Measurements from ENCODE around the gene JPH2.

JPH2 gene

GRCh38 chr20:44104798-44105517 lies 82.0 kb downstream of the JPH2 start:
- DNase-seq (ENCODE audit: low read depth in 2 of 2, low spot score in 1 of 2), result no peak

GRCh38 chr20:44102582-44102981 lies 84.4 kb downstream of the JPH2 start:
- no peak for DNase-seq (ENCODE audit: low read depth in 2 of 2, low spot score in 1 of 2)

GRCh38 chr20:44099832-44100231 lies 87.2 kb downstream of the JPH2 start:
- DNase-seq (ENCODE audit: low read depth in 2 of 2, low spot score in 1 of 2), result no peak

DNA sequence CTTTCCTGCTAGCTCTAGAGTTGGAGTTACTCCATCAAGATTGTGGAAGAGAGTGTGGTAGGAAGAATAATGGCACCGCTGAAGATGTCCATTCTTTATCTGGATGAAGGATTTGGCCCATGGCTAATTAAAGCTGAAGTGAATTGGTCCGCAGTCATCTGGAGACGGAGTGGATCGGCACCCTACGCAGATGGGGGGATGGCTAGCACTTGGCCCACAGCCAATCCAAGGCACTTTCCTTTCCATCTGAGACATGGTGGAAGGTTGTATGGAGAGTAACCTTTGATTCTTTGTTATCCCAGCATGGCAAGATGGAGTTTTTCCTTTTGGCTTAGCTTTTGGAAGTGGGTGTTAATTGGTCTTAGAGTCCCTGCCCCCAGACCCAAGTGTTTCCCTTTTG lies 88.3 kb downstream of the JPH2 start:
- DNase-seq (ENCODE audit: low read depth in 2 of 2, low spot score in 1 of 2), result no peak

DNA sequence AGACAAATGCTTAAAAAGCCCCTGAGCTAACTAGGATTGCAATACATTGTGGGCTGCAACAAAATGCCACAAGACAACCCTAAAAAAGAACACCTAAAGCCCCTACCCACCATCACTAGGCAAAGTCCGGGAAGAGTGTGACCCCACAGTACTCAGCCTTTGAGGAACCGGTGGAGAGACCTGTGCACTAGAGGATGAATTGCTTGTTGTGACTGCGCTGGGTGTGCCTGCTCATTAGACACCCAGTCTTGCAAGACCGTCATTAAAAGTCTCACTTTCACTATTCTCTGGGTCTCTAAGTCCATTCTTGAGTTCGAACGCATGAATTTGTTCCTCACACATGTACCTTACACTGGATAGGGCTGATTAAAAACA lies 88.7 kb downstream of the JPH2 start:
- no peak for DNase-seq (ENCODE audit: low read depth in 2 of 2, low spot score in 1 of 2)

- DNase-seq (ENCODE audit: low read depth in 2 of 2, low spot score in 1 of 2), result no peak
Observed at GRCh38 chr20:44097521-44098255, 89.3 kb downstream of the JPH2 start.

GRCh38 chr20:44095831-44096230 lies 91.2 kb downstream of the JPH2 start:
- no peak for DNase-seq (ENCODE audit: low read depth in 2 of 2, low spot score in 1 of 2)

DNA sequence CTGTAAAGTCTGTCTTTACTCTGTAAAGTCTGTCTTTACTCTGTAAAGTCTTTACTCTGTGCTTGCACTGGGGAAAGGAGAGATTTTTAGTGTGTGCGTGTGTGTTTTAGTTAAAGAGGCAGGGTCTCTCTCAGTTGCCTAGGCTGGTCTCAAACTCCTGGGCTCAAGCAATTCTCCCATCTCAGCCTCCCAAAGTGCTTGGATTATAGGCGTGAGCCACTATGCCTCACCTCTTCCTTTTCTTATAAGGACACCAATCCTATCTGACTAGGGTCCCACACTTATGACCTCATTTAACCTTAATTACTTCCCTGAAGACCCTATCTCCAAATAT lies 93.8 kb downstream of the JPH2 start:
- DNase-seq (ENCODE audit: low read depth in 2 of 2, low spot score in 1 of 2), result no peak

DNA sequence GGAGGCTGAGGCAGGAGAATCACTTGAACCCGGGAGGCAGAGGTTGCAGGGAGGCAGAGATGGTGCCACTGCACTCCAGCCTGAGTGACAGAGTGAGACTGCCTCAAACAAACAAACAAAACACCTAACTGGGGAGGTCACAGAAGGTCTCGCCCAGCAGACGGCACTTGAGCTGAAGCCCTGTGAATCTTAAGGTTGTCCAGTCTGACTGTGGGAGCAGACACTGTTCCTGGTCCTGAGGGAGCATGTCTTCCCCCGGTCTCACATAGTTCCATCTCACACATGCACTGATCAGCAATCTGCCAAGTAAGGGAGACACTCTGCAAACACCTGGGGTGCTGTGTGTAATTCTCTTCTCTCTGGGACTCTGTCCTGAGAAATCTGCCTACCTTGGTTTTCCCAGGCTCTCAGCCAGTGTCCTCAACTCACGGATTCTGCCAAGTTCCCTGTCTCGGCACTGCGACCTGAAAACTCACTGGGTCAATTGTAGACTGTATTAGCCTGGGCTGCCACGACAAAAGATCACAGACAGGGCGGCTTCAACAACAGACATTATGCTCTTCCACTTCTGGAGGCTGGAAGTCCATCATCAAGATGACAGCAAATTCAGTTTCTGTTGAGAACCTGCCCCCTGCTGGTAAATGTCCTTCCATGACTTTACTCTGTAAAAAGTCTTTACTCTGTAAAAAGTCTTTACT lies 94.3 kb downstream of the JPH2 start:
- no peak for DNase-seq (ENCODE audit: low read depth in 2 of 2, low spot score in 1 of 2)

DNA sequence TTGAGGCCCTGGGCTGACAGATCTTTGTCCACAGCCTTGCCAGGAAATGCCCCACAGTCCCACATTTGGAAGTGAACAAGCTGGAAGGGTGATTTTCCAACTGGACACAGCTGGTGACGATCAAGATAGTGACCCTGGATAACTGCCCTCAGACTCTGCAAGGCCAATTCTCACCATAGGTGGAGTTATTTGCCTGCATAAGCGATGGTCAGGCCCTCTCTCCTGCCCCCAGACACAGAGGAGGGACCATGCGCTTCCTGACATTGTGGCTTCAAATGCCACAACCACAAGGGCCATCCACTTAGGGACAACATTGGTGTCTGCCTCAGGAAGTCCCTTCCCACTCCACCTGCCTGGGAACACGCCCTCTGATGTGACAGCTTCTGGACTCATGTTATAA lies 96.0 kb downstream of the JPH2 start:
- no peak for DNase-seq (ENCODE audit: low read depth in 2 of 2, low spot score in 1 of 2)

GRCh38 chr20:44089987-44090674 lies 96.9 kb downstream of the JPH2 start:
- DNase-seq (ENCODE audit: low read depth in 2 of 2, low spot score in 1 of 2), result no peak

- DNase-seq (ENCODE audit: low read depth in 2 of 2, low spot score in 1 of 2), result no peak
Observed at GRCh38 chr20:44087857-44088120, 99.2 kb downstream of the JPH2 start.

DNA sequence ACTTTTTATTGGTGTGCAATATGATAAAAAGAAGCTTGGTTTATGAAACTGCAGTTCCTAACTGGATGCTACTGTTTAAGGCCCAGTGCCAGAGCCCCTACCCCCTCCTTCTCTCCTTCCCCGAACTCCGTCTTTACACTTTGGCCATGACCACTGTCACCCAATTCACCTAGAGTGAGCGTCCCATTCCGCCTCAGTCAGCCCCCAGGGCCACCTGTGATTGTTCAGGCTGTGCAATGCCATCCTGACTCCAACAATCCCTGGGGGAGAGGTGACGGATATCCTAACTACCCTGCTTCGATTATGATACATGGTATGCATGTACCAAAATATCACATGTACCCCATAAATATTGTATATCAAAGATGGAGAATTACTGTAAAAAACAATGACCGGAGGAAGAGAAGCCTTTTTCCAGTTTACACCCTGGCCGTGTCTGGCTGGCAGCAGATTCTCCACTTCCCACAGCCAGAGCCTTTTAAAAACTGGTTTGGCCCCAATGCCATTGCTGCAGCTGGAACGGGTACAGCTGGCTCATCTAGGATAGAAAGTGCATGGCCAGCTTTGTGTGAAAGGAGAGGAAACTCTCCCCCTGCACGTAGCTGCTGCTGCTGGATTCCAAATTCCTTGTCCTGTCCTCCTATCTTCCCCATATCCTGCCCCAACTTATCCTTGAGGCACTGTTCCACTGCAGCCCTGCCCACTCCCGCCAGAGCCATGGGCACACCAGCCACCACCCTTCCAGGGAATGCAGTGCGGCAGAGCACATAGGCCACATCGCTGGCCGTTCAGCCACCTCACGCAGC lies 99.7 kb downstream of the JPH2 start:
- no peak for DNase-seq (ENCODE audit: low read depth in 2 of 2, low spot score in 1 of 2)

GRCh38 chr20:44085616-44086434 lies 101.2 kb downstream of the JPH2 start:
- DNase-seq (ENCODE audit: low read depth in 2 of 2, low spot score in 1 of 2), result no peak

DNA sequence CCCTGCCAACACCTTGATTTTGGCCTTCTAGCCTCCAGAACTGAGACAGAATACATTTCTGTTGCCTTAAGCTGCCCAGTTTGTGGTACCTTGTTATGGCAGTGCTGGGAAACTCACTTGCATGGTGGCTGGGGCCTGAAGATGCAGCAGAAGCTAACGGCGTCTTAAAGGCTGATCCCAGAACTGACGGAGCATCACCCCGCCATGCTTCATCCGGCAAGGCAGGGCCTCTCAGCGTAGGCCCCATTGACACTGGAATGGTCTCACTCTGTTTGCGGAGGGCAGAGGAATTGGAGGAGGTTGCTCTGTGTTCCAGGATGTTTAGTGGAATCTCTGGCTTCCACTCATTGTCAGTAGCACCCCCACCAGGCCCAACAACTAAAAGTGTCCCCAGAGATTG lies 102.1 kb downstream of the JPH2 start:
- DNase-seq (ENCODE audit: low read depth in 2 of 2, low spot score in 1 of 2), result no peak

- no peak for DNase-seq (ENCODE audit: low read depth in 2 of 2, low spot score in 1 of 2)
Observed at GRCh38 chr20:44084439-44084838, 102.5 kb downstream of the JPH2 start.

- no peak for DNase-seq (ENCODE audit: low read depth in 2 of 2, low spot score in 1 of 2)
Observed at GRCh38 chr20:44083220-44083933, 103.6 kb downstream of the JPH2 start.

DNA sequence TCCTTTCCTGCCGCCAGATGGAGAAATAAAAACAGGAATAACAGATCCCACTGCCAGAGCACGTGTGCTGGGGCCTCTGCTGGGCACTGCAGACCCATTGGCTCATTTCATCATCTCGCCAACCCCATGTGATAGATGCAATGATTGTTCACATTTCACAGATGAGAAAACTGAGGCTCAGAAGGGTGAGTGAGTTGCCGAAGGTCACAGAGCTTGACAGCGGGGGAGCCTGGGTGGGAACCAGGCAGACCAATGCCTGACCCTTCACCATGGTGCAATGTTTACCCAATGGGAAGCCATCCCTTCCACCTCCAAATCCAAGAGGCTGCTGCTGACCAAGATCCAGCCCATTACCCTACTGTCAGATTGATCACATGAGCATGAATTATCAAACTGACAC lies 105.1 kb downstream of the JPH2 start:
- no peak for DNase-seq (ENCODE audit: low read depth in 2 of 2, low spot score in 1 of 2)

DNA sequence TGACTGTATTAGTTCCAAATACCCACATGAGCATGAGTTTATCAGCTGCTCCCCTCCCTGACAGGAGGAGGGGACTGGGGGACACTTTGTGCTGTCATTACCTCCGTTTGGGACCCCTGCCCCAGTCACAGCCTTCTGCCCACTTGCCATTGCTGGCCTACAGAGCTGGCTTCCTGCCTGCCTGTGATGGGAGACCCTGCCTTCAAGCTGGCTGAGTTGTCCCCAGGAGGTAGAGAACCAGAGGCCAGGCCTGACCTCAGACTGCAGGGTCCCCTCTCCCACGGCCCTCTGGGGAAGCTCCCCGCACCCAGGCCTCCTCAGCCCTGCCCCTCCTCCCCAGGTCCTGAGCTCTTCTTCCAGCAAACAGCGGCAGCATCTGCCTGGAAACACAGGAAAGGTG lies 105.5 kb downstream of the JPH2 start:
- no peak for DNase-seq (ENCODE audit: low read depth in 2 of 2, low spot score in 1 of 2)

All from stimulated activated CD8-positive, alpha-beta memory T cell treated with anti-CD3 and anti-CD28 coated beads, Interleukin-4, amount 100 ng/mL, for 1 hour (primary cell).